DMS79 treated with DMSO at 0.1 percent for 48 hours (cell line): ENCODE data around the gene DOC2B.
"Not testable (repeated sequence)": the region's sequence is repeated elsewhere in the genome, so short reads cannot be mapped to it uniquely, and the experiment has no call there.

Source experiments
- DNase-seq: peaks from one replicate; lab custom pipeline; 2025; lab: John Stamatoyannopoulos, UW

DOC2B gene

GRCh38 chr17:144936-145670 is 36.3 kb downstream of the DOC2B start:
- no peak for DNase-seq

GRCh38 chr17:143785-144281 is 37.6 kb downstream of the DOC2B start:
- peak; percentile 5 for DNase-seq

DNA sequence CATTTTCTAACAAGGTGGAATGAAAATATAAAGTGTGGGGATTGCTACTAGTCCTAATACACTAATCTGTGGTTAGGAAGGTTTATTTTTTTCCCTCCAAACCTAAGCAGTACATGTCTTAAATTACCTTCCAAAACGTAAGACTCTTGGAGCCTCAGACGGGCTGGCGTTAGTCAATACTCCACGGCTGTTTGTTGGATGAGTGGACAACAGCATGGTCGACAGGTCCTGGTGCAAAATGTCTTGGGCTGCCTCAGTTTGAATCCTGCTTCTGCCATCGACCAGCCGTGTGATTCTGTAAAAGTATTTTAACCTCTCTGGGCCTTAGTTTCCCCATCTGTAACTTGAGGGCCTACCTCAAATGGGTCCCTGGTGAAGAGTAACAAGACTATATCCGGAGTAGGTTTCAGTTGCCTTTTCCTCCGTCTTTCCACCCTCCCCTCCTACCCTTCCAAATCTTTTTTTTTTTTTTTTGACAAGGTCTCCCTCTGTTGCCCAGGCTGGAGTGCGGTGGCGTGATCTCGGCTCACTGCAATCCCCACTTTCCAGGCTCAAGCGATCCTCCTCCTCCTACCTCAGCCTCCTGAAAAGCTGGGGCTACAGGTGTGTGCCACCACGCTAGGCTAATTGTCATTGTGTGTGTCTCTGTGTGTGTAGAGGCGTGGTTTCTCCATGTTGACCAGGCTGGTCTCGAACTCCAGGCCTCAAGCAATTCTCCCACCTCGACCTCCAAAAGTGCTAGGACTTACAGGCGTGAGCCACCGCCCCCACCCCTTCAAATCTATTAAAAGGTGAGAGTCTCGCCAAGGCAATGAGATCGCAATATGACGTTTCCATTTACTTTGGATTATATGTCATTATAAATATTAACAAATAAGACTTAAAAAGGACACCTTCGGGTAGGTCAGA is 38.3 kb downstream of the DOC2B start:
- DNase-seq, result no peak

- DNase-seq, result no peak
Observed at GRCh38 chr17:142102-142661, 39.3 kb downstream of the DOC2B start.

- not testable (repeated sequence) for DNase-seq
Observed at GRCh38 chr17:139401-140205, 41.8 kb downstream of the DOC2B start.

GRCh38 chr17:137166-137807 is 44.2 kb downstream of the DOC2B start, which contains the start of gene SCGB1C2:
SCGB1C2 (plus strand) TSS chr17:137569; CDS start chr17:137591, 22 bp downstream.
- not testable (repeated sequence) for DNase-seq

DNA sequence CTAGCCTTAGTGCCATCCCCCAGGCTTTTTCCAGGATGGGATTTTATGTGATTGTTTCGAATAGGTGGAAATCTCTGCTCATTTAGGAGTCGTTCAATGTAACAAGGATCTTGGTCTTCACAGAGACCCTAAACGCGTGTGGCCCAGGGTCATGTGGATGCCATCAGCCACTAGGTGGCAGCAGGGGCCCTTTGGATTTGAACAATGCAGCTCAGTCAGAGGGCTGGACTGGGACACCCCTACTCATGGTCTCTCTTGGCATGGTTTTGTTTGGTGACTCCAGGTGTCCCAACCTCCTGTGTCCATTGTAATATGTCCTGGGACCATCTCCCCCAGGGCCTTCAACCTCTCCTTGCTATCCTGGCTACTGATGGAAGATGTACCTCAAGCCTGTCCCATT is 44.9 kb downstream of the DOC2B start:
- DNase-seq, result not testable (repeated sequence)

DNA sequence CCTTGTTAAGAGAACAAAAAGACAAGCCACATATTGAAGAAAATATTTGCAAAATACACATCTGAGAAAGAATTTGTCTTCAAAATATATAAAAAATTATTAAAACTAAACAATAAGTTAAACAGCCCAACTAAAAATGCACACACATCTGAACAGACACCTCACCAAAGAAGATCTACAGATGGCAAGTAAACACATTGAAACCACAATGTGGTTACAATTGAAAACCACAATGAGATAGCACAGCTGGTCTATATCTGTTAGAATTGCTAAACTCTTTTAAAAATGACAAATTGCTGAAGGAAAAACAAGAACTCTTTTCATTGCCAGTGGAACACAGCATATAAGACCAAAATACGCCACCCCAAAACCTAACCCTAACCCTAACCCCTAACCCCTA is 45.6 kb downstream of the DOC2B start:
- not testable (repeated sequence) for DNase-seq

GRCh38 chr17:135022-135421 is 46.4 kb downstream of the DOC2B start:
- DNase-seq, result not testable (repeated sequence)

DNA sequence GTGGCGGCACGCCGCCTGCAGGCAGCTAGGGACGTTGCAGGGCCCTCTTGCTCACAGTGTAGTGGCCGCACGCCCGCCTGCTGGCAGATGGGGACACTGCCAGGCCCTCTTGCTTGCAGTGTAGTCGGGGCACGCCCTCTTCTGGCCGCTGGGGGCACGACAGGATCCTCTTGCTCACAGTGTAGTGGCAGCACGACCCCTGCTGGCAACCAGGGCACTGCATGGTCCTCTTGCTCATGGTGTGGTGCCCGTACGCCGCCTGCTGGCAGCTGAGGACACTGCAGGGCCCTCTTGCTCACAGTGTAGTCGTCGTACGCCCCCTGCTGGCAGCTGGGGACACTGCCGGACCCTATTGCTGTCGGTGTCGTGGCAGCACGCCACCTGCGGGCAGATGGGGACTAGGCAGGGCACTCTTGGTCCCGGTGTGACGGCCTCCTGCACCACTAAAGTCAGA is 47.1 kb downstream of the DOC2B start:
- not testable (repeated sequence) for DNase-seq

GRCh38 chr17:133932-134331 is 47.5 kb downstream of the DOC2B start:
- not testable (repeated sequence) for DNase-seq

- not testable (repeated sequence) for DNase-seq
Observed at GRCh38 chr17:118339-118917, 63.0 kb downstream of the DOC2B start.

GRCh38 chr17:113111-113510 is 68.3 kb downstream of the DOC2B start:
- not testable (repeated sequence) for DNase-seq
